Measurements from ENCODE around the gene GALNT18.

DNA sequence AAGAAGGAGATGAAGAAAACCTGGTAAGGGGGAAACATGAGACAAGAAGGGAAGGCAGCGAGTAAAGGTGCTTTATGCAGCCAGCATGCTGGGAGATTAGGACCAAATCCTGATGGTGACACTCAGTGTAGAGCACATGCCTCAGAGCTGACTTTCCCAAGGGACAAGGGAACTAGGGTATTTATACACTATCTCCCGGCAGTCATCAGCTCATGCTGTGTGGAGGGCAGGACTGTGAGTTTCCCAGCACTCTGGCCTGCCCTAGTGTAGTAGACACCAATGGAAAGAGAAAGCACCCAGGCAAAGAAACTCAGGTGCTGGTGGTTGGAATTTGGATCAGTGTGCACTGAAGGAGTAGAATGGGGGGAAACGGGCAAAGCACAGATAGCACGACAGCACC is 140.4 kb downstream of the GALNT18 start:
- TF ChIP-seq, protein P1, sequence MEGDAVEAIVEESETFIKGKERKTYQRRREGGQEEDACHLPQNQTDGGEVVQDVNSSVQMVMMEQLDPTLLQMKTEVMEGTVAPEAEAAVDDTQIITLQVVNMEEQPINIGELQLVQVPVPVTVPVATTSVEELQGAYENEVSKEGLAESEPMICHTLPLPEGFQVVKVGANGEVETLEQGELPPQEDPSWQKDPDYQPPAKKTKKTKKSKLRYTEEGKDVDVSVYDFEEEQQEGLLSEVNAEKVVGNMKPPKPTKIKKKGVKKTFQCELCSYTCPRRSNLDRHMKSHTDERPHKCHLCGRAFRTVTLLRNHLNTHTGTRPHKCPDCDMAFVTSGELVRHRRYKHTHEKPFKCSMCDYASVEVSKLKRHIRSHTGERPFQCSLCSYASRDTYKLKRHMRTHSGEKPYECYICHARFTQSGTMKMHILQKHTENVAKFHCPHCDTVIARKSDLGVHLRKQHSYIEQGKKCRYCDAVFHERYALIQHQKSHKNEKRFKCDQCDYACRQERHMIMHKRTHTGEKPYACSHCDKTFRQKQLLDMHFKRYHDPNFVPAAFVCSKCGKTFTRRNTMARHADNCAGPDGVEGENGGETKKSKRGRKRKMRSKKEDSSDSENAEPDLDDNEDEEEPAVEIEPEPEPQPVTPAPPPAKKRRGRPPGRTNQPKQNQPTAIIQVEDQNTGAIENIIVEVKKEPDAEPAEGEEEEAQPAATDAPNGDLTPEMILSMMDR (IDR thresholded peaks at IDR 0.05) = no peak
- TF ChIP-seq POLR2A (IDR thresholded peaks at IDR 0.05) = no peak

Data from right lobe of liver (tissue), 4 donors.